Ishikawa (cell line): ENCODE results near the gene PAPPA.

Experiments used
- CEBPB ChIP-seq: IDR thresholded peaks from 2 replicates; pipeline ENCODE4 v1.6.1; 2012
- CREB1 ChIP-seq: IDR thresholded peaks from 2 replicates; pipeline ENCODE4 v1.6.1; 2012; ENCODE audit warnings: low read depth
- EGR1 ChIP-seq: IDR thresholded peaks from 2 replicates; pipeline ENCODE4 v1.6.1; 2012
- EP300 ChIP-seq: IDR thresholded peaks from 2 replicates; pipeline ENCODE4 v1.6.1; 2012; ENCODE audit warnings: borderline replicate concordance
- FOXM1 ChIP-seq: IDR thresholded peaks from 2 replicates; pipeline ENCODE4 v1.6.1; 2012; ENCODE audit warnings: low read depth, borderline replicate concordance
- NFIC ChIP-seq: IDR thresholded peaks from 2 replicates; pipeline ENCODE4 v1.6.1; 2012
- RAD21 ChIP-seq: IDR thresholded peaks from 2 replicates; pipeline ENCODE4 v1.6.1; 2012; ENCODE audit warnings: low read depth
- TAF1 ChIP-seq: IDR thresholded peaks from 2 replicates; pipeline ENCODE4 v1.6.1; 2012; ENCODE audit warnings: low read depth, mild to moderate bottlenecking
- TCF12 ChIP-seq: IDR thresholded peaks from 2 replicates; pipeline ENCODE4 v1.6.1; 2012; ENCODE audit warnings: low read depth
- TEAD4 ChIP-seq: IDR thresholded peaks from 2 replicates; pipeline ENCODE4 v1.6.1; 2012
- USF1 ChIP-seq: IDR thresholded peaks from 2 replicates; pipeline ENCODE4 v1.6.1; 2012
- YY1 ChIP-seq: IDR thresholded peaks from 2 replicates; pipeline ENCODE4 v1.6.1; 2012; ENCODE audit warnings: low read depth
- ZBTB7A ChIP-seq: IDR thresholded peaks from 2 replicates; pipeline ENCODE4 v1.6.1; 2012; ENCODE audit warnings: low read depth
- TF ChIP-seq, protein P1 (sequence below): IDR thresholded peaks from 2 replicates; pipeline ENCODE4 v1.6.1; 2012; ENCODE audit warnings: low read depth, mild to moderate bottlenecking
- TF ChIP-seq, protein P2 (sequence below): IDR thresholded peaks from 2 replicates; pipeline ENCODE4 v1.6.1; 2012

PAPPA gene

DNA sequence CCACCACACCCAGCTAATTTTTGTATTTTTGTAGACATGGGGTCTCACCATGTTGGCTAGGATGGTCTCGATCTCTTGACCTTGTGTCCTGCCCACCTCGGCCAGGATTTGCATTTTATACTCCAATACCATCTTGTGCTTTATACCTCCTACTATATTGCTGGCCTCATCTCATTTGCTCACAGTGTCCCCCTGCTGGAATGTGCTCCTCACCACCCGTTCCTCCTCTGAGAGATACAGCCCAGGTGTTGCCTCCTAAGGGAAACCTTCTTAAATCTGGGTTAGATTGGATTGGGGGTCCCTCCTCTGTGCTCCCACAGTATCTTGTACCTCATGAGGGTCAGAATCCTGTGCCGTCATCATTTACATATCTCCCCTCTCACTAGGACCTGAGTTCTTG lies 131.7 kb downstream of the PAPPA start:
- no peak for TF ChIP-seq FOXM1
- TF ChIP-seq TAF1 = no peak
- TF ChIP-seq NFIC = no peak
- TF ChIP-seq ZBTB7A = no peak
- TF ChIP-seq, protein P1, sequence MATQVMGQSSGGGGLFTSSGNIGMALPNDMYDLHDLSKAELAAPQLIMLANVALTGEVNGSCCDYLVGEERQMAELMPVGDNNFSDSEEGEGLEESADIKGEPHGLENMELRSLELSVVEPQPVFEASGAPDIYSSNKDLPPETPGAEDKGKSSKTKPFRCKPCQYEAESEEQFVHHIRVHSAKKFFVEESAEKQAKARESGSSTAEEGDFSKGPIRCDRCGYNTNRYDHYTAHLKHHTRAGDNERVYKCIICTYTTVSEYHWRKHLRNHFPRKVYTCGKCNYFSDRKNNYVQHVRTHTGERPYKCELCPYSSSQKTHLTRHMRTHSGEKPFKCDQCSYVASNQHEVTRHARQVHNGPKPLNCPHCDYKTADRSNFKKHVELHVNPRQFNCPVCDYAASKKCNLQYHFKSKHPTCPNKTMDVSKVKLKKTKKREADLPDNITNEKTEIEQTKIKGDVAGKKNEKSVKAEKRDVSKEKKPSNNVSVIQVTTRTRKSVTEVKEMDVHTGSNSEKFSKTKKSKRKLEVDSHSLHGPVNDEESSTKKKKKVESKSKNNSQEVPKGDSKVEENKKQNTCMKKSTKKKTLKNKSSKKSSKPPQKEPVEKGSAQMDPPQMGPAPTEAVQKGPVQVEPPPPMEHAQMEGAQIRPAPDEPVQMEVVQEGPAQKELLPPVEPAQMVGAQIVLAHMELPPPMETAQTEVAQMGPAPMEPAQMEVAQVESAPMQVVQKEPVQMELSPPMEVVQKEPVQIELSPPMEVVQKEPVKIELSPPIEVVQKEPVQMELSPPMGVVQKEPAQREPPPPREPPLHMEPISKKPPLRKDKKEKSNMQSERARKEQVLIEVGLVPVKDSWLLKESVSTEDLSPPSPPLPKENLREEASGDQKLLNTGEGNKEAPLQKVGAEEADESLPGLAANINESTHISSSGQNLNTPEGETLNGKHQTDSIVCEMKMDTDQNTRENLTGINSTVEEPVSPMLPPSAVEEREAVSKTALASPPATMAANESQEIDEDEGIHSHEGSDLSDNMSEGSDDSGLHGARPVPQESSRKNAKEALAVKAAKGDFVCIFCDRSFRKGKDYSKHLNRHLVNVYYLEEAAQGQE = no peak
- no peak for TF ChIP-seq TEAD4
- TF ChIP-seq USF1 = no peak
- no peak for TF ChIP-seq EGR1

- TF ChIP-seq NFIC (no peak), EGR1 (no peak)
Observed at GRCh38 chr9:116286297-116286696, 132.7 kb downstream of the PAPPA start.

GRCh38 chr9:116287721-116288120 lies 134.1 kb downstream of the PAPPA start:
- TF ChIP-seq TEAD4 = no peak

- TF ChIP-seq CEBPB = no peak
- TF ChIP-seq TEAD4 = no peak
- TF ChIP-seq YY1 = no peak
- TF ChIP-seq, protein P2, sequence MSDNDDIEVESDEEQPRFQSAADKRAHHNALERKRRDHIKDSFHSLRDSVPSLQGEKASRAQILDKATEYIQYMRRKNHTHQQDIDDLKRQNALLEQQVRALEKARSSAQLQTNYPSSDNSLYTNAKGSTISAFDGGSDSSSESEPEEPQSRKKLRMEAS = no peak
- no peak for TF ChIP-seq EGR1
- no peak for TF ChIP-seq ZBTB7A
- no peak for TF ChIP-seq USF1
- TF ChIP-seq RAD21 = no peak
- TF ChIP-seq TCF12 = no peak
- TF ChIP-seq FOXM1 = no peak
- no peak for TF ChIP-seq NFIC
- TF ChIP-seq TAF1 = no peak
- TF ChIP-seq EP300 = no peak
- TF ChIP-seq, protein P1 = no peak
- TF ChIP-seq CREB1 = no peak
Observed at GRCh38 chr9:116288658-116289057, 135.1 kb downstream of the PAPPA start.

DNA sequence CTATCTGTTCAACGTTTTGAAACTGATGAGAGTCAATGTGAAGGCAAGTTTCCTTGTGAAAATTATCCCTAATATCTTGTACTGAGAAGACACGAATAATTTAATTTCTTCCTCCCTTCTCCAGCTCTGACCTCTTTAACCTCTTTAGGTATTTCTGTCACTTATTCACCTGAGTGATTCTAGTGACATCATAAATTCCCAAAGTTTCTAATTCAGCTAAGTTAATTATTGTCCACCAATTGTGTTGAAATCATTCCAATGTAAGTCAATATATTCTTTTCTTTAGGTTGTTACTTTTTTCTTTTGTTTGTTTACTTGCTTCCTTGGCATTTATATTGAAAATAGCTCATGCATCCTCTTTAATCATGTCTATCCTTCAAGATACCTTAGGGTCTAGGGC lies 143.8 kb downstream of the PAPPA start:
- no peak for TF ChIP-seq TEAD4
- TF ChIP-seq RAD21 = no peak
- TF ChIP-seq TAF1 = no peak
- no peak for TF ChIP-seq FOXM1
- no peak for TF ChIP-seq CREB1
- no peak for TF ChIP-seq CEBPB
- TF ChIP-seq, protein P1 = no peak
- TF ChIP-seq ZBTB7A = no peak
- TF ChIP-seq, protein P2 = no peak
- TF ChIP-seq EP300 = no peak
- TF ChIP-seq YY1 = no peak
- TF ChIP-seq EGR1 = no peak
- no peak for TF ChIP-seq TCF12
- TF ChIP-seq USF1 = no peak
- no peak for TF ChIP-seq NFIC
